NCI-H1694 (cell line): ENCODE results near the gene TIE1.
"Not testable (repeated sequence)": the region's sequence is repeated elsewhere in the genome, so short reads cannot be mapped to it uniquely, and the experiment has no call there.

Experiments
- DNase-seq: peaks from one replicate; lab custom pipeline; 2025; lab: John Stamatoyannopoulos, UW

TIE1 gene

GRCh38 chr1:43363283-43363934, 62.6 kb downstream of the TIE1 start:
- DNase-seq: no peak

GRCh38 chr1:43363935-43364525, 63.2 kb downstream of the TIE1 start:
- DNase-seq: no peak

- DNase-seq: no peak
Observed at GRCh38 chr1:43365678-43366077, 64.9 kb downstream of the TIE1 start.

GRCh38 chr1:43366179-43366578, 65.4 kb downstream of the TIE1 start:
- no peak for DNase-seq

- DNase-seq: no peak
Observed at GRCh38 chr1:43366601-43367025, 65.8 kb downstream of the TIE1 start.

GRCh38 chr1:43367026-43367903, 66.5 kb downstream of the TIE1 start:
- peak; percentile 34 for DNase-seq

GRCh38 chr1:43367904-43368645, 67.3 kb downstream of the TIE1 start, which contains the start of gene ELOVL1:
Gene ELOVL1, minus strand, starts transcription at chr1:43368011. Its CDS starts 2,402 bp downstream, at chr1:43365609.
- DNase-seq: peak; percentile 59

- no peak for DNase-seq
Observed at GRCh38 chr1:43368646-43369020, 67.9 kb downstream of the TIE1 start.

GRCh38 chr1:43369779-43370178, 69.0 kb downstream of the TIE1 start:
- not testable (repeated sequence) for DNase-seq

- no peak for DNase-seq
Observed at GRCh38 chr1:43370564-43370963, 69.8 kb downstream of the TIE1 start.

- no peak for DNase-seq
Observed at GRCh38 chr1:43372172-43372571, 71.4 kb downstream of the TIE1 start.
